Activated CD8-positive, alpha-beta memory T cell treated with anti-CD3 and anti-CD28 coated beads, Interleukin-2, amount 10 ng/mL, durations not matched to agents 7 days and 5 days (primary cell): ENCODE data around the gene RECQL5. TPM values are rescaled to one million over a fixed set of nuclear protein-coding genes. Genes with fewer than 3 reads are reported as not detected.

Source experiments
- ATAC-seq: fragments of 150-1000 bp; cut with Tn5 transposase; one replicate; pipeline ENCODE4 v1.10.0; 2021; ENCODE audit warnings: moderate library complexity
- CTCF ChIA-PET: fragments of 350-600 bp; sonication (Branson Sonifier 250); formaldehyde crosslinking; loops from one replicate; lab custom pipeline; 2021; ENCODE audit warnings: antibody characterized with exemption; lab: Charles Lee
- DNase-seq: peaks from one replicate; pipeline ENCODE4 v3.0.0-alpha.2; 2020
- H3K27ac Mint-ChIP-seq: one replicate; pipeline ENCODE4 v1.8.0; 2021; ENCODE audit warnings: mild to moderate bottlenecking, mixed read lengths
- H3K27me3 Mint-ChIP-seq: one replicate; pipeline ENCODE4 v1.8.0; 2021; ENCODE audit warnings: mixed read lengths
- H3K36me3 Mint-ChIP-seq: one replicate; pipeline ENCODE4 v1.8.0; 2021; ENCODE audit warnings: mild to moderate bottlenecking, mixed read lengths
- H3K4me1 Mint-ChIP-seq: one replicate; pipeline ENCODE4 v1.8.0; 2021; ENCODE audit warnings: mixed read lengths
- H3K4me3 Mint-ChIP-seq: one replicate; pipeline ENCODE4 v1.8.0; 2021; ENCODE audit warnings: mild to moderate bottlenecking, moderate library complexity, mixed read lengths
- H3K9me3 Mint-ChIP-seq: one replicate; pipeline ENCODE4 v1.8.0; 2022; ENCODE audit warnings: low read depth, mixed read lengths
- total RNA-seq, 2 experiments: library from RNA; stranded (reverse); gene quantifications; one replicate each; pipeline ENCODE4 v1.2.3, GENCODE V29; 2021

The RECQL5 gene
- total RNA-seq, 2 experiments from 2014 or later, result 35.5 to 46.2 TPM

DNA sequence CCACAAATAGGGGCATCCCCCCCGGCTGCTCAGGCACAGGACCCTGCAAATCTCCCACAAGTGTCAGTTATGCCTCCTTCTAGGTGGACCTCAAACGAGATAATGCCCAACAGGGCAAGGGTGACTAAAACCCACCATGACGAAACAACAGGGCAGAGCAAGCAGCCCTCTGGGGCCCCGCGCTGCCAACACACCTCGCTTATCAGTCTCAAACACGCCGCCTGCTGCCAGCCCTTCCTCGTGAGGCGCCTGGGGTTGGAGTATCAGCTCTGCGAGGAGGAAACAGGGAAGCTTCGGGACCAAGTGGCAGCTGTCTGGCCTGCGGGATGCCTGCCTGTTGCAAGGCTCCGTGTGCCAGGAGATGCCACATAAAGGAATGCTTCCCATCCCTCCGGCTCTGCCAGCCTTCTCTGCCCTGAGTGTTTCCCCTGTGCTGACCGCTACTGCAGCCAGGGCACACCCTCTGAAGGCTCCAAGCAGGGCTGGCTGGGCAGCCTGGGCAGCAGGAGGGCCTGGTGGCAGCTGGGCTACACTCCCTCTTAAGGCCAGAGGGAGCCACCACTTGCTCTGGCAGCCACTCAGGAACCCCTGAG is 31.2 kb downstream of the RECQL5 start:
- CTCF ChIA-PET, result interaction anchor here (1.4 to 7.9 kb wide), 5 partner anchors 19 to 118 kb away, joined by 3 to 218 read pairs (median 55); no protein-coding TSS in a partner anchor
- no peak overlapping the region for H3K4me3 Mint-ChIP-seq
- no peaks in the 10 kb centered on the region for H3K27me3 Mint-ChIP-seq
- H3K9me3 Mint-ChIP-seq, result no peaks in the 10 kb centered on the region
- no peaks in the 10 kb centered on the region for H3K4me1 Mint-ChIP-seq
- no peak overlapping the region for H3K27ac Mint-ChIP-seq
- no peak for DNase-seq
- ATAC-seq, result no peak
- H3K36me3 Mint-ChIP-seq, result no peaks in the 10 kb centered on the region

DNA sequence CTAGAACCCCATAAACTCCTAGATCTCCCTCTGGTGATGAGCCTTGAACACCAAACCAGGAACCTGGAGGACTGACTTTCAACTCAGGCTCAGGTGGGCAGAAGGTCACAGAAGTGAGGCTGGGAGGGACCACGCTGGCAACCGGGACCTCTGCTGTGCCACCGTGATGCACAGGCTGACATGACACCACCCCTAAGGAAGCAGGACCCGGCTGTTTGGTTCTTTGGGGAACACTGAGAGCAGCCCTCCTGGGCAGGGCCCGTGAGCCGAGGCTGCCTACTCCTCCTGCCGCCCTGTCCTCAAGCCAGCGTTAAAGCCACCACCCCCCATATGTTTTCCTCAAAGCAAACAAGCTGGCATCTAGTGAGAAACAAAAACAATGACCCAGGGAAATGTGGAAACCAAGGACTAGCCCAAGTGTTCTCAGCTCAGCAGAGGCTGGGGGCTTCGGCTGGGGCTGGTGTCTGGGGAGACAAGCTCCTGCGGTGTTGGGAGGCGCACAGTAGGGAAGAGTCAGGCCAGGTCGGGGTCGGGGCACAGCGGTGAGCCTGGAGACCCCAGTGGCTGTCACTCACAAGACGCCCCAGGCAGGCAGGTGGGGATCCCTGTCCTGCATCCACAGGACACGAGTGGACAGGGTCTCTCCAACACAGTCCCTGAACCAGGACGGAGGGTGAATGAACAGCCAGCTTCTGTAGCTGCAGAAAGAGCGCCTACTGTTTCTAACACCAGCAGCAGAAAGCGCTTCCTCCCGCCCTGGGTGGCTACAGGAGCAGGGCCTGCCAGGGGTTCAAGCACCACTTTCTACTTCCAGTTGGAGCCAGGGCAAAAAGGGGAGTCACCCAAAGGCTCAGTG is 32.0 kb downstream of the RECQL5 start:
- H3K36me3 Mint-ChIP-seq, result no peaks in the 10 kb centered on the region
- DNase-seq (no peak), ATAC-seq (no peak)
- no peaks in the 10 kb centered on the region for H3K4me1 Mint-ChIP-seq
- no peak overlapping the region for H3K4me3 Mint-ChIP-seq
- H3K27ac Mint-ChIP-seq, result no peak overlapping the region
- H3K9me3 Mint-ChIP-seq, result no peaks in the 10 kb centered on the region
- CTCF ChIA-PET, result interaction anchor here (2.4 to 7.9 kb wide), 8 partner anchors 9 to 119 kb away, joined by 14 to 218 read pairs (median 42); a partner anchor contains a TSS
- H3K27me3 Mint-ChIP-seq, result no peaks in the 10 kb centered on the region

- H3K9me3 Mint-ChIP-seq, result no peaks in the 10 kb centered on the region
- DNase-seq (no peak), ATAC-seq (no peak)
- CTCF ChIA-PET, result interaction anchor here (0.8 to 7.9 kb wide), 25 partner anchors 9 to 787 kb away, joined by 3 to 218 read pairs (median 14); partner anchors contain the start of genes RECQL5 and SAP30BP
- no peaks in the 10 kb centered on the region for H3K36me3 Mint-ChIP-seq
- no peak overlapping the region for H3K27ac Mint-ChIP-seq
- no peak overlapping the region for H3K4me3 Mint-ChIP-seq
- no peaks in the 10 kb centered on the region for H3K27me3 Mint-ChIP-seq
- no peaks in the 10 kb centered on the region for H3K4me1 Mint-ChIP-seq
Observed at GRCh38 chr17:75634376-75634740, 32.6 kb downstream of the RECQL5 start.

DNA sequence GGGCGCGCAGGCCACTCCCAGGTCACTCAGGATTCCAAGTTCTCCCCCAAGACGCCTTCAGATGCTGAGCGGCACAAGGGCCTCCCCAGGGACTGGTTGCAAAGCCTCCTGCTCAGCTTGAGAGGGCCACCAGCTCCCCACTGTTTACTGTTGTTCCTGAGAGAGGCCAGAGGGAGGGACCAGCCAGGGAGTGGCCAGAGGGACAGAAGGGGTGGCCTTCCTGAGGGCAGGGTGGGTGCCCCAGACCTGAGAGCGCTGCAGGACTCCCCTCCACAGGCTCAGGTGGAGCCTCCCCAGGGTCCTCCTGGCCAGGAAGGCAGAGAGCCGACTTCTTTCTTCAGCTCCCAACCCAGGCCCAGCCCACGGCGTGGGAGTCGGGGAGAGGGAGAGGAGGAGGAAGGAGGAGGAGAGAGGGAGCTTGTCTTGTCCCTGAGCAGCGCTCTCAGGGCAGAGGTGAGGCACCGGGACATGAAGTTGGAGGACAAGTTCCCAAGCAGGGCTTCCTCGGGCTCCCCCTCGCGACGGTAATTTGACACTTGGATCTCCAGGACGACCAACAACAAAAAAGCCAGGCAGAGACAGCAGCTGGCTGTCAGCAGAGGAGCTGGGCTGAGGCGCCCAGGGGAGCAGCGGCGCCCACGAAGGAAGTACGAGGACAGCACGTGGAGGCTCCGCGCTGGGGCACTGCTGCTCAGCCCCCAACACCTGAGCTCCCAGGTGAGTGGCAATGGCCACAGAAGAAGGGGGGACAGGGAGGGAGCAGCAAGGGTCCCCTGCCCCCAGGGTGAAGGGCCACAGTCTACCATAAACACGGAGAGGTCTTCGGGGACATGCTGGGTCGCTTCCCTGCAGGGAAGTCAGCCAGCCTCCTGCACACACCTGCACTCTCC is 33.2 kb downstream of the RECQL5 start:
- Mint-ChIP-seq H3K4me1 (no peaks in the 10 kb centered on the region), H3K4me3 (no peak overlapping the region), H3K27ac (peak overlapping the region; percentile 9), H3K27me3 (no peaks in the 10 kb centered on the region), H3K36me3 (no peaks in the 10 kb centered on the region), H3K9me3 (no peaks in the 10 kb centered on the region)
- DNase-seq (peak; percentile 64), ATAC-seq (peak; percentile 32)
- CTCF ChIA-PET, result interaction anchor here (0.5 to 7.9 kb wide), 64 partner anchors 8 to 787 kb away, joined by 3 to 218 read pairs (median 5); partner anchors contain the start of genes MIF4GD, RECQL5, SAP30BP and SLC25A19

- CTCF ChIA-PET, result interaction anchor here (0.5 to 7.9 kb wide), 73 partner anchors 7 to 738 kb away, joined by 3 to 218 read pairs (median 5); partner anchors contain the start of genes GALK1, ITGB4, MIF4GD and RECQL5
- Mint-ChIP-seq H3K4me1 (no peaks in the 10 kb centered on the region), H3K27me3 (no peaks in the 10 kb centered on the region), H3K9me3 (no peaks in the 10 kb centered on the region), H3K36me3 (no peaks in the 10 kb centered on the region), H3K4me3 (no peak within 1 kb of the TSS), H3K27ac (peak within 1 kb of the TSS; percentile 9)
- DNase-seq (peak; percentile 87), ATAC-seq (peak; percentile 90)
Observed at GRCh38 chr17:75632863-75633485, 34.0 kb downstream of the RECQL5 start, which contains the start of gene SMIM5. Gene SMIM5, plus strand, starts transcription at chr17:75633434. Its CDS starts 6,768 bp downstream, at chr17:75640202.

DNA sequence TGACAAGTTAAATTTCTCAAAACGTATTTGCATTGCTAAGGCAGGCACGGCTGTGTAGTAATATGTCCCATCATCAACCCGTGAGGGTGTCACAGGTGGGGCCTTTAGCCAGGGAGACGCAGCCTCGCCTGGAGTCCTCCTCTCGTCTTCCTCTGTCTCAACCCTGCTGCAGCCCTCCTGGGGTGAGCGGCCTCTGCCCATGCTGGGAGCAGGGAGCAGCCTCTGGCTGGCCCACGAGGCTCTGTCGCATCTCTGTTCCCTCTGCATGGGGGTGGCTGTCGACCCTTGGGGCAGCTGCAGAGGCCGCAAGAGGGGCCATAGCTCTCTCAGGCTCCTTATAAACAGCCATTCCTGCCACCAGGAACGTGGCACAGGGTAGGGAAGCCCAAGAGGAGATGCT is 34.5 kb downstream of the RECQL5 start:
- no peaks in the 10 kb centered on the region for H3K36me3 Mint-ChIP-seq
- H3K27ac Mint-ChIP-seq, result no peak overlapping the region
- H3K27me3 Mint-ChIP-seq, result no peaks in the 10 kb centered on the region
- CTCF ChIA-PET, result interaction anchor here (0.5 to 7.9 kb wide), 63 partner anchors 9 to 737 kb away, joined by 3 to 218 read pairs (median 5); partner anchors contain the start of genes GALK1, ITGB4, RECQL5 and SAP30BP
- H3K9me3 Mint-ChIP-seq, result no peaks in the 10 kb centered on the region
- no peak overlapping the region for H3K4me3 Mint-ChIP-seq
- H3K4me1 Mint-ChIP-seq, result no peaks in the 10 kb centered on the region
- DNase-seq (no peak), ATAC-seq (no peak)

DNA sequence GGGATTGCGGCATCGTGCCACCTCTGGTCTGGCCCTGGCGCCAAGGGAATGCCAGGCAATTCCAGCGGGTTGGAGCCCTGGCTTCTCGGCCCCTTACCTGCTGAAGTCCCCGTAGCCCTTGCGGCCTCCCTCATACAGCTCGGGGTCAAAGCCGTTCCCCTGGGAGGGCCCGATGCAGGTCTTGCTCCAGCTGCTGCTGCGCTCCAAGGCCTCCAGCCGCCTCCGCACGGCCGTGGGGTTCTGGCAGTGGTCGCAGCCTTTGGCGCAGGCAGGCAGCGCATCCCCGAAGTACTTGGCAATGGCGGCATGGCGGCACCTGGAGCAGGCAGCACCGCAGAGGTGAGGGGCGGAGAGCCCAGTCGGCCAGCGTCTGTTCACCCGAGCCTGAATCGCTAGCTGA is 35.6 kb downstream of the RECQL5 start:
- Mint-ChIP-seq H3K9me3 (no peaks in the 10 kb centered on the region), H3K27ac (no peak overlapping the region), H3K4me3 (no peak overlapping the region), H3K36me3 (no peaks in the 10 kb centered on the region), H3K27me3 (no peaks in the 10 kb centered on the region), H3K4me1 (no peaks in the 10 kb centered on the region)
- ATAC-seq (no peak), DNase-seq (no peak)
- CTCF ChIA-PET, result interaction anchor here (1.2 to 7.9 kb wide), 6 partner anchors 10 to 123 kb away, joined by 4 to 218 read pairs (median 33); no protein-coding TSS in a partner anchor

GRCh38 chr17:75630071-75630917 is 36.7 kb downstream of the RECQL5 start:
- Mint-ChIP-seq H3K27ac (no peak overlapping the region), H3K9me3 (no peaks in the 10 kb centered on the region), H3K36me3 (no peaks in the 10 kb centered on the region), H3K27me3 (no peaks in the 10 kb centered on the region), H3K4me3 (no peak overlapping the region), H3K4me1 (no peaks in the 10 kb centered on the region)
- CTCF ChIA-PET, result interaction anchor here (0.7 to 7.9 kb wide), 8 partner anchors 9 to 123 kb away, joined by 3 to 218 read pairs (median 6); no protein-coding TSS in a partner anchor
- DNase-seq (no peak), ATAC-seq (no peak)

DNA sequence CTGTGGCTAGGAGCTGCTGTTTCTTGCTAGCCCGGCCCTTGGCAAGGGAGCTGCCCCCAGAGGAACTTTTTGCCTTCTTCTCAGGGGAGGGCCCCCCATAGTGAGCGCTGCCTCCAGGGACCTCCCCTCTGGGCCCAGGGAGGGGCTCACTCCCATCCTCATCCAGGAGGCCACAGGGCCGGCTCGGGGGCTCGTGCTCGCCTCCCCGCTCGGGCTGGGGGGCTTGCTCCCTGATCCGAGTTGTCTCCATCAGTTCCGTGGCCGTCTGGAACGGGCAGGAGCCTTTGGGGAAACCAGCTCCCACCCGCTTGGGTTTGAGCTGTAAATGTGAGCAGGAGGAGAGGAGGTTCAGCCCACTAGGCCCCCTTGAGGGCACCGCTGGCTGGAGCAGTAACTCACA is 37.8 kb downstream of the RECQL5 start:
- Mint-ChIP-seq H3K9me3 (no peaks in the 10 kb centered on the region), H3K36me3 (no peaks in the 10 kb centered on the region), H3K27me3 (no peaks in the 10 kb centered on the region), H3K27ac (no peak overlapping the region), H3K4me1 (no peaks in the 10 kb centered on the region), H3K4me3 (no peak overlapping the region)
- ATAC-seq (no peak), DNase-seq (no peak)
- CTCF ChIA-PET, result interaction anchor here (0.6 to 7.9 kb wide), 6 partner anchors 20 to 118 kb away, joined by 3 to 218 read pairs (median 6); no protein-coding TSS in a partner anchor

GRCh38 chr17:75628425-75628824 is 38.5 kb downstream of the RECQL5 start:
- Mint-ChIP-seq H3K4me1 (no peaks in the 10 kb centered on the region), H3K27me3 (no peaks in the 10 kb centered on the region), H3K4me3 (no peak overlapping the region), H3K27ac (no peak overlapping the region), H3K9me3 (no peaks in the 10 kb centered on the region), H3K36me3 (no peaks in the 10 kb centered on the region)
- no peak for ATAC-seq
- CTCF ChIA-PET, result interaction anchor here (0.8 to 7.9 kb wide), 4 partner anchors 12 to 119 kb away, joined by 3 to 218 read pairs (median 8); no protein-coding TSS in a partner anchor
- no peak for DNase-seq

DNA sequence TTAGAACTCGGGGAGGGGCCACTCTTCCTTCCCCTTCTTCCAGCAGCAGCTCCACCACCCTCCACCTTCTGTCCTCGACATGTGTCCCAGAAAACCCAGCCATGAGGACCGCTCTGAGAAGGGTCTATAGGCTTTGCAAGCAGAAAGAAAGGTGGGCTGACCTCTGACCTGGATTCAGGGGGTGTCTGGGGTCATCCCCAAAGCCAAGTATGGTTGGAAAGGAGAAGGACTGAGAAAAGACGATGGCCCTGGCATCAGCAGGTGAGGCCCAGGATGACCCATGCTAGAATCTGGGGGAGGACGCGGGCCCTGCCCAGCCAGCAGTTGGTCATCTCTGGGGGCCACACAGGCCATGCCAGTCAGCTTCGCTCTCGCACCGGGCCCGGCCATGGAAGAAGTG is 39.9 kb downstream of the RECQL5 start:
- H3K27me3 Mint-ChIP-seq, result no peaks in the 10 kb centered on the region
- no peaks in the 10 kb centered on the region for H3K9me3 Mint-ChIP-seq
- no peak for ATAC-seq
- CTCF ChIA-PET, result interaction anchor here (1.0 to 1.8 kb wide), 4 partner anchors 10 to 123 kb away, joined by 3 to 6 read pairs (median 4); no protein-coding TSS in a partner anchor
- DNase-seq, result no peak
- H3K4me3 Mint-ChIP-seq, result no peak overlapping the region
- H3K4me1 Mint-ChIP-seq, result no peaks in the 10 kb centered on the region
- no peak overlapping the region for H3K27ac Mint-ChIP-seq
- H3K36me3 Mint-ChIP-seq, result no peaks in the 10 kb centered on the region
